GM12874 (cell line): ENCODE results near the gene CHST11.

Experiments used
- TF ChIP-seq, protein P1 (sequence below): IDR thresholded peaks from 2 replicates; pipeline ENCODE4 v1.5.1; 2011; ENCODE audit warnings: low read depth, mild to moderate bottlenecking, control low read depth, low read length, moderate library complexity; ENCODE audit not compliant: insufficient read depth

CHST11 gene

DNA sequence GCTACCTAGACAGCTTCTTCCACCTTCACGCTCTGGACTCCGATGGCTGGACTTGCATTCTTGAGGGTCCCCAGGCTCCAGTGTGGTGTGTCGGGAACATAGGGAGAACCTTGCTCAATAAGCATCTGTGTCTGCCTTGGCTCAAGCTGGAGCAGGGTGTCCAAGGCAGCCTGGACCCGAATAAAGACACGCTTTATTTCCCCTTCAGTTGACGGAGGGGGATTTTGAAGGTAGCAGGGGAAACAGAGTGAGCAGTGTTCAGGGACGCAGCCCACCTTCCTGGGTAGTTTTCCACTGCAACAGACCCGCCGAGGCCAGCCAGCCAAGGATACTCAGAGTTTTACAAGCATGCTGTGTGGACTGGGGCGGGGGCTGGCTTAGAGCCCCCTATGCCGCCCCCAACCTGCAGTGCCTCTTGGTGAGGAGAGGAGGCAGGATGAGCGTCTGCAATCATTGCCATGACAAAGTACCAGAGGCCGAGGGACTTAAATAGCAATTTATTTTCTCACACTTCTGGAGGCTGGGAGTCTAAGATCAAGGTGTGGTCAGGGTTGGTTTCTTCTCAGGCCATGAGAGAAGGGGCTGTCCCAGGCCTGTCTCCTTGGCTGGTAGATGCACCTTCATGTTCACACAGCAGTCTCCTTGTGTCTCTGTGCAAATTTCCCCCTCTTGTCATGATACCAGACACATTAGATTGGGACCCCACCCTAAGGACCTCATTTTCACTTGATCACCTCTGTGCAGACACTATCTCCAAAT lies 201.2 kb downstream of the CHST11 start:
- TF ChIP-seq, protein P1, sequence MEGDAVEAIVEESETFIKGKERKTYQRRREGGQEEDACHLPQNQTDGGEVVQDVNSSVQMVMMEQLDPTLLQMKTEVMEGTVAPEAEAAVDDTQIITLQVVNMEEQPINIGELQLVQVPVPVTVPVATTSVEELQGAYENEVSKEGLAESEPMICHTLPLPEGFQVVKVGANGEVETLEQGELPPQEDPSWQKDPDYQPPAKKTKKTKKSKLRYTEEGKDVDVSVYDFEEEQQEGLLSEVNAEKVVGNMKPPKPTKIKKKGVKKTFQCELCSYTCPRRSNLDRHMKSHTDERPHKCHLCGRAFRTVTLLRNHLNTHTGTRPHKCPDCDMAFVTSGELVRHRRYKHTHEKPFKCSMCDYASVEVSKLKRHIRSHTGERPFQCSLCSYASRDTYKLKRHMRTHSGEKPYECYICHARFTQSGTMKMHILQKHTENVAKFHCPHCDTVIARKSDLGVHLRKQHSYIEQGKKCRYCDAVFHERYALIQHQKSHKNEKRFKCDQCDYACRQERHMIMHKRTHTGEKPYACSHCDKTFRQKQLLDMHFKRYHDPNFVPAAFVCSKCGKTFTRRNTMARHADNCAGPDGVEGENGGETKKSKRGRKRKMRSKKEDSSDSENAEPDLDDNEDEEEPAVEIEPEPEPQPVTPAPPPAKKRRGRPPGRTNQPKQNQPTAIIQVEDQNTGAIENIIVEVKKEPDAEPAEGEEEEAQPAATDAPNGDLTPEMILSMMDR, result no peak

- TF ChIP-seq, protein P1, result no peak
Observed at GRCh38 chr12:104659058-104659457, 202.3 kb downstream of the CHST11 start.

- TF ChIP-seq, protein P1, result no peak
Observed at GRCh38 chr12:104662203-104662602, 205.5 kb downstream of the CHST11 start.

DNA sequence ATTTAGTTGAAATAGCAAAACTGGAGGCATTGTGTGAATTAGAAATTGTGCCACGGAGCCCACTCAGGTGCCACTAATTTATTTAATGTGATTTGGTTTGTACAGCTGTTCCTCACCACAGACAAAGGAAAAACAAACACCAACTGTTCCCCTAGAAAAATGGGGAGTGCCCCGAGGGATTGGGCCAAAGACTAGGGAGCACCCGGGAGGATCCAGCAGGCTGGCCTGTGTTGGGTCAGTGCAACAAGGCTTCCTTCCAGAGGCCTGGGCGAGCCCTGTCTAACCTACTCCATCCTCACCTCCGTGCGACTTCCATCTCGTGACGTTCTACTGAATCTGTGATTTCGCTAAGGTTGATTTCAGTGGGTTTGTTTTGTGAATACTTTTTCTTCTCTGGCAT lies 206.2 kb downstream of the CHST11 start:
- TF ChIP-seq, protein P1, result no peak

- TF ChIP-seq, protein P1, result no peak
Observed at GRCh38 chr12:104664351-104664750, 207.6 kb downstream of the CHST11 start.

GRCh38 chr12:104665296-104665695 lies 208.5 kb downstream of the CHST11 start:
- TF ChIP-seq, protein P1, result no peak

GRCh38 chr12:104667139-104667538 lies 210.4 kb downstream of the CHST11 start:
- TF ChIP-seq, protein P1, result no peak
